ENCODE results near the gene STX10. TPM values are rescaled to one million over a fixed set of nuclear protein-coding genes. Genes with fewer than 3 reads are reported as not detected.
A peak's percentile ranks its signal among the peaks of the same experiment; 100 is the strongest.

STX10 gene
- total and polyA plus RNA-seq, 2 of the 4 experiments (the other 2 are of a cell fraction), result 64.9 to 82.0 TPM

GRCh38 chr19:13121551-13122274, 28.5 kb downstream of the STX10 start:
- H4K5ac ChIP-seq (ENCODE audit: low read depth, low read length), result no peak overlapping the region; the same call in 1 of the 2 replicates
- no peak overlapping the region for H2AFZ ChIP-seq (replicated peaks; ENCODE audit: low read length, poor library complexity)
- H3K18ac ChIP-seq (ENCODE audit: low read depth, low read length), result no peak overlapping the region
- H3K9me1 ChIP-seq (ENCODE audit: insufficient read depth, low read length), result peaks cover 30% of the 10 kb centered on the region
- H2AK9ac ChIP-seq (replicated peaks; ENCODE audit: low read depth, low read length, poor library complexity), result peak overlapping the region; percentile 4
- 93% methylated on average over 5 of the region's 18 CpGs; no CpG with 5 or more reads in 1 of the 2 experiments for WGBS, 2 experiments (ENCODE audit: extremely low coverage in 2 of 2, insufficient read length in 1 of 2)
- H4K20me1 ChIP-seq (ENCODE audit: insufficient read depth, low read length), result peaks cover 72% of the 10 kb centered on the region
- peak overlapping the region; percentile 22 for H2BK5ac ChIP-seq (ENCODE audit: low read depth, low read length, poor library complexity, severe bottlenecking)
- ChIA-PET CTCF (interaction anchor here (1.0 kb wide), 1 partner anchor 156 kb away, joined by 3 read pairs; no protein-coding TSS in a partner anchor), POLR2A (ENCODE audit: unreplicated experiment) (no interaction called here)
- H3K4me2 ChIP-seq (ENCODE audit: low read depth, low read length), result no peak overlapping the region
- no peak overlapping the region for H2BK15ac ChIP-seq (ENCODE audit: low read depth, low read length)
- dilution Hi-C loops (cut with HindIII; ENCODE audit: low sequenced_read_pairs, unreplicated experiment) (no loop called here), intact Hi-C loops (cut with micrococcal nuclease) (no loop called here), in situ Hi-C loops (cut with MboI; ENCODE audit: low sequenced_read_pairs) (no loop called here)
- TF ChIP-seq RFX5 (IDR thresholded peaks at IDR 0.05; ENCODE audit: low read depth, low read length) (no peak), FOS (IDR thresholded peaks at IDR 0.05; ENCODE audit: low read depth, low read length) (no peak), MXI1 (IDR thresholded peaks at IDR 0.05; ENCODE audit: borderline replicate concordance, low read depth, low read length) (no peak), RCOR1 (IDR thresholded peaks at IDR 0.05; ENCODE audit: insufficient replicate concordance, low read length) (no peak), MAZ (IDR thresholded peaks at IDR 0.05; ENCODE audit: borderline replicate concordance, low read depth, low read length) (no peak), CEBPB (IDR thresholded peaks at IDR 0.05; ENCODE audit: low read depth, low read length) (no peak), RAD21 (IDR thresholded peaks at IDR 0.05; ENCODE audit: low read length) (no peak), BHLHE40 (IDR thresholded peaks at IDR 0.05; ENCODE audit: low read depth, low read length) (no peak), POLR2A (IDR thresholded peaks at IDR 0.05; ENCODE audit: low read depth, low read length) (no peak), CHD1 (IDR thresholded peaks at IDR 0.05; ENCODE audit: low read depth, low read length) (no peak)
- TF ChIP-seq, protein P1, sequence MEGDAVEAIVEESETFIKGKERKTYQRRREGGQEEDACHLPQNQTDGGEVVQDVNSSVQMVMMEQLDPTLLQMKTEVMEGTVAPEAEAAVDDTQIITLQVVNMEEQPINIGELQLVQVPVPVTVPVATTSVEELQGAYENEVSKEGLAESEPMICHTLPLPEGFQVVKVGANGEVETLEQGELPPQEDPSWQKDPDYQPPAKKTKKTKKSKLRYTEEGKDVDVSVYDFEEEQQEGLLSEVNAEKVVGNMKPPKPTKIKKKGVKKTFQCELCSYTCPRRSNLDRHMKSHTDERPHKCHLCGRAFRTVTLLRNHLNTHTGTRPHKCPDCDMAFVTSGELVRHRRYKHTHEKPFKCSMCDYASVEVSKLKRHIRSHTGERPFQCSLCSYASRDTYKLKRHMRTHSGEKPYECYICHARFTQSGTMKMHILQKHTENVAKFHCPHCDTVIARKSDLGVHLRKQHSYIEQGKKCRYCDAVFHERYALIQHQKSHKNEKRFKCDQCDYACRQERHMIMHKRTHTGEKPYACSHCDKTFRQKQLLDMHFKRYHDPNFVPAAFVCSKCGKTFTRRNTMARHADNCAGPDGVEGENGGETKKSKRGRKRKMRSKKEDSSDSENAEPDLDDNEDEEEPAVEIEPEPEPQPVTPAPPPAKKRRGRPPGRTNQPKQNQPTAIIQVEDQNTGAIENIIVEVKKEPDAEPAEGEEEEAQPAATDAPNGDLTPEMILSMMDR (conservative IDR thresholded peaks at IDR 0.05; ENCODE audit: low read depth, low read length), result no peak
- TF ChIP-seq, protein P2, sequence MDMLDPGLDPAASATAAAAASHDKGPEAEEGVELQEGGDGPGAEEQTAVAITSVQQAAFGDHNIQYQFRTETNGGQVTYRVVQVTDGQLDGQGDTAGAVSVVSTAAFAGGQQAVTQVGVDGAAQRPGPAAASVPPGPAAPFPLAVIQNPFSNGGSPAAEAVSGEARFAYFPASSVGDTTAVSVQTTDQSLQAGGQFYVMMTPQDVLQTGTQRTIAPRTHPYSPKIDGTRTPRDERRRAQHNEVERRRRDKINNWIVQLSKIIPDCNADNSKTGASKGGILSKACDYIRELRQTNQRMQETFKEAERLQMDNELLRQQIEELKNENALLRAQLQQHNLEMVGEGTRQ (IDR thresholded peaks at IDR 0.05; ENCODE audit: low read depth, low read length), result no peak
- TF ChIP-seq, protein P3, sequence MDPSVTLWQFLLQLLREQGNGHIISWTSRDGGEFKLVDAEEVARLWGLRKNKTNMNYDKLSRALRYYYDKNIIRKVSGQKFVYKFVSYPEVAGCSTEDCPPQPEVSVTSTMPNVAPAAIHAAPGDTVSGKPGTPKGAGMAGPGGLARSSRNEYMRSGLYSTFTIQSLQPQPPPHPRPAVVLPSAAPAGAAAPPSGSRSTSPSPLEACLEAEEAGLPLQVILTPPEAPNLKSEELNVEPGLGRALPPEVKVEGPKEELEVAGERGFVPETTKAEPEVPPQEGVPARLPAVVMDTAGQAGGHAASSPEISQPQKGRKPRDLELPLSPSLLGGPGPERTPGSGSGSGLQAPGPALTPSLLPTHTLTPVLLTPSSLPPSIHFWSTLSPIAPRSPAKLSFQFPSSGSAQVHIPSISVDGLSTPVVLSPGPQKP (IDR thresholded peaks at IDR 0.05; ENCODE audit: borderline replicate concordance, low read depth, low read length), result no peak
- no TSS peak for BruUV-seq (replicated peaks)
- H3K14ac ChIP-seq (replicated peaks; ENCODE audit: low read depth, low read length), result no peak overlapping the region
- H3K36me3 ChIP-seq (ENCODE audit: control insufficient read depth, insufficient read depth, low read length), result peaks cover 19% of the 10 kb centered on the region
- no peak for DNase-seq
- H3K79me1 ChIP-seq (ENCODE audit: low read depth in 1 of 2, low read length in 2 of 2), result peaks cover 5 to 80% of the 10 kb centered on the region in 2 experiments; a peak in 3 of 4 replicates
- H4K8ac ChIP-seq (ENCODE audit: low read depth in 2 of 2, low read length in 2 of 2), result no peak overlapping the region
- no peaks in the 10 kb centered on the region for H3K9me3 ChIP-seq (ENCODE audit: control insufficient read depth, insufficient read depth, low read length)
- H3K27me3 ChIP-seq (ENCODE audit: control insufficient read depth, insufficient read depth, low read length), result no peaks in the 10 kb centered on the region
- no peak overlapping the region for H3K4me3 ChIP-seq (ENCODE audit: insufficient read depth, low read depth, low read length)
- H2BK120ac ChIP-seq (ENCODE audit: low read depth, low read length), result no peak overlapping the region
- H3K4ac ChIP-seq (ENCODE audit: low read depth, low read length), result no peak overlapping the region
- H3K23ac ChIP-seq (ENCODE audit: low read depth, low read length), result no peak overlapping the region
- no peak overlapping the region for H3K9ac ChIP-seq (ENCODE audit: low read depth, low read length)
- ATAC-seq (ENCODE audit: low read depth), result no peak
- peaks cover 22% of the 10 kb centered on the region for H3K4me1 ChIP-seq (ENCODE audit: control insufficient read depth, insufficient read depth, low read length)
- no peak overlapping the region for H4K91ac ChIP-seq (ENCODE audit: insufficient read depth, low read depth, low read length)
- H3K56ac ChIP-seq (ENCODE audit: extremely low read depth, insufficient read depth, low read length), result no peak overlapping the region
- no peak overlapping the region for H2BK20ac ChIP-seq (ENCODE audit: low read depth, low read length)
- peak overlapping the region; percentile 6; the same call in 1 of the 2 replicates for H2AK5ac ChIP-seq (ENCODE audit: low read depth, low read length)
- H3K27ac ChIP-seq (ENCODE audit: insufficient read depth, low read length), result peak overlapping the region; percentile 60

All from IMR-90 (cell line).